Measurements from ENCODE around the gene TMTC1.

GRCh38 chr12:29581631-29582030 lies 202.1 kb downstream of the TMTC1 start:
- TF ChIP-seq CTCF (optimal IDR thresholded peaks at IDR 0.05 in 1 of 3, IDR thresholded peaks at IDR 0.05 in 1 of 3, conservative IDR thresholded peaks at IDR 0.05 in 1 of 3; ENCODE audit: extremely low read depth in 1 of 3, insufficient read depth in 2 of 3, low read length in 3 of 3) (no peak), EZH2 (IDR thresholded peaks at IDR 0.05; ENCODE audit: low read length) (no peak)
